Brain microvascular endothelial cell (primary cell): ENCODE measurements around the gene THRB.

Experiments used
- DNase-seq: peaks from one replicate; pipeline ENCODE4 v3.0.0-alpha.2; 2020
- H3K27ac ChIP-seq: fragments of 250-450 bp; sonication (Bioruptor Pico); 2 replicates; pipeline ENCODE4 v1.5.1; 2020; ENCODE audit warnings: mild to moderate bottlenecking, moderate library complexity
- H3K27me3 ChIP-seq: fragments of 250-450 bp; sonication (Bioruptor Pico); replicated peaks from 2 replicates; pipeline ENCODE4 v1.5.1; 2020; ENCODE audit warnings: mild to moderate bottlenecking
- H3K36me3 ChIP-seq: fragments of 250-450 bp; sonication (Bioruptor Pico); replicated peaks from 2 replicates; pipeline ENCODE4 v1.5.1; 2020; ENCODE audit warnings: mild to moderate bottlenecking
- H3K4me3 ChIP-seq: 2 replicates; pipeline ENCODE4 v1.5.1; 2011; ENCODE audit warnings: low read depth, mild to moderate bottlenecking, control low read depth, low read length, moderate library complexity
- in situ Hi-C: cut with HindIII; loops from 2 replicates; pipeline ENCODE4 v1.10.0; 2017; ENCODE audit warnings: low sequenced_read_pairs, low pct_ligation_motif_present
- TF ChIP-seq, protein P1 (sequence below): IDR thresholded peaks from 2 replicates; pipeline ENCODE4 v1.5.1; 2011; ENCODE audit warnings: low read depth, mild to moderate bottlenecking, moderate library complexity, low read length, control low read depth, inconsistent platforms; ENCODE audit errors: missing control alignments

THRB gene

DNA sequence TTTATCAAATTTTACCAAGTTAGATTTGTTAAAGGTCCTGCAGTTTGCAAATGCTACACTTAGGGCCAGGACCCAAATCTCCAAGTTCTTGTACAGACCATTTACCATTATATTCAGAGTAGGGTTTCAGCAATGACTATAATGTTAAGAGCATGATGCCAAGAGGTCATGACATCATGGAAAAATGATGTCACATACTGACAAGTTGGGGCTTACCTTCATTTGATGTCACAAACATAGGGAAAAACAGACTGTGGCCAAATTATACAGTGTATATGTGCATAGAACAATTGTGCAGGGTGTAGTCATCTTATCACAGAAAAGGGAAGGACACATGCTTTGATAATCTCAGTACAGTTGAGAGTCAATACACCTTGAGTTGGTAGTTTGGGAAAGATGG is 10.1 kb upstream of the THRB start:
- H3K36me3 ChIP-seq: no peaks in the 10 kb centered on the region
- H3K27ac ChIP-seq: no peak overlapping the region
- H3K4me3 ChIP-seq: no peak overlapping the region
- TF ChIP-seq, protein P1, sequence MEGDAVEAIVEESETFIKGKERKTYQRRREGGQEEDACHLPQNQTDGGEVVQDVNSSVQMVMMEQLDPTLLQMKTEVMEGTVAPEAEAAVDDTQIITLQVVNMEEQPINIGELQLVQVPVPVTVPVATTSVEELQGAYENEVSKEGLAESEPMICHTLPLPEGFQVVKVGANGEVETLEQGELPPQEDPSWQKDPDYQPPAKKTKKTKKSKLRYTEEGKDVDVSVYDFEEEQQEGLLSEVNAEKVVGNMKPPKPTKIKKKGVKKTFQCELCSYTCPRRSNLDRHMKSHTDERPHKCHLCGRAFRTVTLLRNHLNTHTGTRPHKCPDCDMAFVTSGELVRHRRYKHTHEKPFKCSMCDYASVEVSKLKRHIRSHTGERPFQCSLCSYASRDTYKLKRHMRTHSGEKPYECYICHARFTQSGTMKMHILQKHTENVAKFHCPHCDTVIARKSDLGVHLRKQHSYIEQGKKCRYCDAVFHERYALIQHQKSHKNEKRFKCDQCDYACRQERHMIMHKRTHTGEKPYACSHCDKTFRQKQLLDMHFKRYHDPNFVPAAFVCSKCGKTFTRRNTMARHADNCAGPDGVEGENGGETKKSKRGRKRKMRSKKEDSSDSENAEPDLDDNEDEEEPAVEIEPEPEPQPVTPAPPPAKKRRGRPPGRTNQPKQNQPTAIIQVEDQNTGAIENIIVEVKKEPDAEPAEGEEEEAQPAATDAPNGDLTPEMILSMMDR: no peak
- H3K27me3 ChIP-seq: no peaks in the 10 kb centered on the region
- in situ Hi-C loops: no loop called here
- no peak for DNase-seq

DNA sequence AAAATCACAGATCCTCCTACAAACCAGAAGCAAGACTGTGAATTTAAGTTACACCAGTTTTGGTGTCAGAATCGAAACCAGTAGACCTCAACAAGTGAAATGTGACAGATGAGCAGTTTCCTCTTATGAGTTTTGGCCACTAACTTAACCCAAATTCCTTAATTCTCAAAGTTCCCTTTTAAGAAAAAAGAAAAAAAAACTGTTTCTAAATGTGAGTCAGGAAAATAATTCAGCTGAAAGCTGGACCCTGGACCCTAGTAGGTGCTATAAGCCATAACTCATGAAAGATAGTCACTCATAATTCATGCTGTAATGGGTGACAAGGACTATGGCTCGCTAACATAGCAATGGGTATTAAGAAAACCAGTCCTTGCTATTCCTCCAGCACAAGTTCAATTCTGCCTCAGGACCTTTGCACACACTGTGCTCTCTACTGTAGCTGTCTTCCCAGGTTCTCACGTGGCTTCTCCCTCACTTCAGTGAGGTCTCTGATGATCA is 9.0 kb upstream of the THRB start:
- H3K27ac ChIP-seq: no peak overlapping the region
- no peaks in the 10 kb centered on the region for H3K36me3 ChIP-seq
- no peak for DNase-seq
- no peak overlapping the region for H3K4me3 ChIP-seq
- TF ChIP-seq, protein P1: no peak
- no peaks in the 10 kb centered on the region for H3K27me3 ChIP-seq
- in situ Hi-C loops: no loop called here

- Histone ChIP-seq H3K4me3 (no peak overlapping the region), H3K36me3 (no peaks in the 10 kb centered on the region), H3K27ac (no peak overlapping the region), H3K27me3 (no peaks in the 10 kb centered on the region)
- in situ Hi-C loops: no loop called here
- TF ChIP-seq, protein P1: no peak
- peak; percentile 53 for DNase-seq
These were observed 8.0 kb upstream of the THRB start for GRCh38 chr3:24502690-24503089.

DNA sequence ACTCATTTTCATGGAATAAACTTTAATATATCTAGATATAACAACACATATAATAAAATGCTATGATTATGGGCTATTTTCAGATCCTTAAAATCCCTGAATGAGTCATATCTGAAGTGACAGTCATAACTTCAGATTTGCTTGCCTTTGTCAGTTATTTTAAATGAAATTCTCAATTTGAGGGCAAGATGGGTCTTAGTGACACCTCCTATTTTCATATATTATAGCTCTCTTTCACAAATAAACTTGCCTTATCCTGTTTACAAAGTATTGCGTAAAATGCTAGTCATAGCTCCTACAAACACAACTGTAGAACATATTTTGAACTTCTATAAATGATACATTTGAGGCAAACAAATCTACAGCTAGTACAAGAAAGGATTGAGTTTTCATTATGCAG is 6.2 kb upstream of the THRB start:
- in situ Hi-C loops: no loop called here
- no peak for DNase-seq
- no peak overlapping the region for H3K27ac ChIP-seq
- TF ChIP-seq, protein P1: no peak
- H3K27me3 ChIP-seq: no peaks in the 10 kb centered on the region
- H3K36me3 ChIP-seq: no peaks in the 10 kb centered on the region
- H3K4me3 ChIP-seq: no peak overlapping the region

DNA sequence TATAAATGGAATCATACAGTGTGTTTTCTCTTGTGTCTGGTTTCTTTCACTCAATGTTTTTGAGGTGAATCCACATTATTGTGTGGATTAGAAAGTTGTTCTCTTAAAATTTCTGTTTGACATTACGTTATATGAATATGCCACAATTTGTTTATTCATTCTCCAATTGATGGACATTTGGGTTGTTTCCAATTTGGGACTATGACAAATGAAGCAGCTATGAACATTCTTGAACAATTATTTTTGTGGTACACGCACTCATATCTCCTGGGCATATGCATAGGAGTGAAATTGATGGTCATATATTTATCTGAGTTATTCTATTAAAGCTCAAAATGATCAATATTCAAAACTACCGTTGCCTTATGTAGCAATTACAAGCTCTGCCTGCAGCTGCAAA is 5.3 kb upstream of the THRB start:
- no peaks in the 10 kb centered on the region for H3K36me3 ChIP-seq
- H3K27me3 ChIP-seq: no peaks in the 10 kb centered on the region
- no peak for DNase-seq
- H3K4me3 ChIP-seq: no peak overlapping the region
- in situ Hi-C loops: no loop called here
- no peak overlapping the region for H3K27ac ChIP-seq
- TF ChIP-seq, protein P1: no peak

DNA sequence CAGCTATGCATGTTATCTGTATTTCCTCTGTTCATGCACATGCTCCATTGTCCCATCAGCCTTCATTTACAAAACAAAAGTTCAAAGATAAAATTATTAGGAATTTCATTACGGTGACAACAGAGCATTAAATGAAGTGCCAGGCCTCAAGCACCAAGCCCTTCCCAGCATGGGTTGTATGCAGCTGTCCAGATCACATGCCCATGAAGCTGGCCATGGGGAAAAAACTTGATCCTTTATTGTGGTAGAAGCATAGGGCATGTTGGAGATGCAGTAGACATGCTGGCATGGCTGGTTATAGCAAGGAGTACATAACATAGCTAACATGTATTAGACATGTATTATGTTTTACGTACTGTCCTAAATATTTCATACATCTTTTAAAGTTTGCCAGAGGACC is 4.1 kb upstream of the THRB start:
- no peak for DNase-seq
- Histone ChIP-seq H3K27ac (no peak overlapping the region), H3K4me3 (no peak overlapping the region), H3K27me3 (peaks cover 2% of the 10 kb centered on the region), H3K36me3 (no peaks in the 10 kb centered on the region)
- TF ChIP-seq, protein P1: no peak
- in situ Hi-C loops: no loop called here
